NT2/D1 (cell line): ENCODE measurements around the gene KITLG.

Source experiments
- SUZ12 ChIP-seq: IDR thresholded peaks from 2 replicates; pipeline ENCODE4 v1.6.1; 2011; ENCODE audit not compliant: insufficient read length, insufficient read depth; ENCODE audit errors: extremely low read depth
- YY1 ChIP-seq: IDR thresholded peaks from 2 replicates; pipeline ENCODE4 v1.6.1; 2011; ENCODE audit not compliant: insufficient read length, insufficient read depth
- ZNF274 ChIP-seq: IDR thresholded peaks from 2 replicates; pipeline ENCODE4 v1.6.1; 2011; ENCODE audit warnings: mild to moderate bottlenecking, low read depth, low read length

DNA sequence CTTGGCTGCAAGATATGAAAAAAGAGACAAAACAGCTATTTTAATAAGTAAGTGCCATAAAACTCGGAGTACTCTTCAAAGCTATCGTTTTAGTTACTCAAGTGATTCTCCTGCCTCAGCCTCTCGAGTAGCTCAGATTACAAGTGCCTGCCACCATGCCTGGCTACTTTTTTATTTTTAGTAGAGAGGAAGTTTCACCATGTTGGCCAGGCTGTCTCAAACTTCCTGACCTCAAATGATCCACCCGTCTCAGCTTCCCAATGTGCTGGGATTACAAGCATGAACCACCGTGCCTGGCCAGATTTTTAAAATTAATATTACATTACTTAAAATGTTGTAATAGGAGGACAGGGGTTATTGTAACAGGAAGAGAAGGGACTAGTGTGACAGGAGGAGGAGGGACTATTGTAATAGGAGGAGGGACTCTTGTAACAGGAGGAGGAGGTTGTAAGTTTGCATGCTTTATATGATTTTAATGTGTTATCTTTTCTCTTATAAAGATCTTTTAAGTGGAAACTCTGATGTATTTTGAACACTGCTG, 61.3 kb downstream of the KITLG start:
- no peak for TF ChIP-seq ZNF274
- TF ChIP-seq YY1, result no peak
- no peak for TF ChIP-seq SUZ12
